GM18868 (cell line): Measurements from ENCODE around the gene PDE4B.
"Not testable (repeated sequence)": the region's sequence is repeated elsewhere in the genome, so short reads cannot be mapped to it uniquely, and the experiment has no call there.

Experiments used
- ATAC-seq: cut with Tn5 transposase; IDR thresholded peaks from one replicate; pipeline ENCODE4 v1.9.1; 2021; ENCODE audit warnings: mild to moderate bottlenecking, moderate library complexity; ENCODE audit not compliant: unreplicated experiment

PDE4B gene

DNA sequence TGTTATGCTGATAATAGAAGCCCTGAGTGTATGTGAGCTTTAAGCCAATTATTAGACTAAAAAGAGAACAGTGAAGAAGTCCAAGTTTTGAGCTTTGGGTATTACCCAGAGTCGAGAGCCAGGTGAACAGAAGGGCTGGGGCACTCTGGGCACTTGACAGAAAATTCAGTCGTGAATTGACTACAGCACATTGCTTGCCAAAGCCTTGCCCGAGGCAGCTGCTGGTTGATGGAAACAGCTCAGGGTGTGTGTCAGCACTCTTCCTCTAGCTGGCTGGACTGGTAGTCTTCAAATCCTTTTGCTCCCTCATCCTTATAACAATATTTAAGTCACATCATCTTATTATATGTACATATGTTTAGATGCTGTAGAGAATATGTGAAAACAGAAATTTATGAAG lies 21.3 kb downstream of the PDE4B start:
- no peak for ATAC-seq

- no peak for ATAC-seq
These were observed 22.1 kb downstream of the PDE4B start for GRCh38 chr1:65814752-65815151.

DNA sequence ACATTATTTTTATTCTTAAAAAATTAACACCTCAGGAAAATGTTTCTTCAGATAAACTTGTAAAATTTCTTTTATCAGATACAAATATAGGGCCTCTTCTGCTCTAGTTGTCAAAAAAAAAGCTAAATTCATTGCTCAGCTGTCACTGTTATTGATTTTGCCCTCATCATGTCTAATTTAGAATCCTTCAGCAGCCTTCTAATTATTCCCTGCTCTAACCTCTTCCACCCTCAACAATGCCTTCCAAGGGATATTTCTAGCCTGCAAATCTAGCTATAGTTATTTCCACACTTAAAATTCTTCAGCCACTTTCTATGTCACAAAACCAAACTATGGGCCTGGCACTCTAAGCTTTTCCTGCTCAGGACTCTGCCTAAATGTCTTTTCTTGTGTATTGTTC lies 25.2 kb downstream of the PDE4B start:
- no peak for ATAC-seq

- ATAC-seq: no peak
These were observed 26.3 kb downstream of the PDE4B start for GRCh38 chr1:65818966-65819365.

- ATAC-seq: no peak
These were observed 28.3 kb downstream of the PDE4B start for GRCh38 chr1:65820983-65821382.

DNA sequence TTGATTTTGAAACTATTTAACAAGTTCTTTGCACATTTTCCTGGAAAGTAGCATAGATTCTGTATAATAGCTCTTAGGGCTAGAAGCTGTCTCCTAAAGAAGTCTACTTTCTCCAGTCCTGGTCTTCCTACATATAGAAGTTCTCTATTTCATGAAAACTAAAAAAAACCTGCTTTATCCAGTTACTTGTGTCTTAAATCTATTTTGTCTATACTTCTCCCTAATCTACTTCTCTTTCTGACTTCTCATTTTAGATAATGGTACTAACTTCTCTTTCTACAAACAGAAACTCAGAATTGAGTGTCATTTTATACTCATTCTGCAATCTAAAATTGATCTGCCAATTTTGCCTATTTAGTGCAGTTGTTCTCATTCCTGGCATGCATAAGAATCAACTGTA lies 28.7 kb downstream of the PDE4B start:
- ATAC-seq: no peak

- no peak for ATAC-seq
These were observed 31.4 kb downstream of the PDE4B start for GRCh38 chr1:65824103-65824502.

GRCh38 chr1:65825741-65826140 lies 33.0 kb downstream of the PDE4B start:
- ATAC-seq: no peak

- no peak for ATAC-seq
These were observed 34.1 kb downstream of the PDE4B start for GRCh38 chr1:65826782-65827181.

- ATAC-seq: no peak
These were observed 34.7 kb downstream of the PDE4B start for GRCh38 chr1:65827346-65827745.

DNA sequence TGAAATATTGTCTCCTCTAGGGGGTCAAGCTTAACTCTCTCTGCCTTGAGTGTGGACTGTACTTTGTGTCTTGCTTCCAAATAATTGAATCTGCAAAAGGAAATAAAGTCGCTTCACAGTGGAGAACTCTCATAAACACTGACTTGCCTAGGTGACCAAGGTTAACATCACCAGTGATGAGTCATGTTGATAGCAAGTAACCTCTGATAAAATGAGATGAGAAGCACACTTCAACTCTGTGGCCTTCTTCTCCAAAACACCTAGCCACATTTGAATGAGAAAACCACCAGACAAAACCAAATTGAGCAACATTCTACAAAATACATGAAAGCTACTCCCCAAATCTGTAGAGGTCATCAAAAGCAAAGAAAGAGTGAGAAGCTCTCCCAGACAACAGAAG lies 37.6 kb downstream of the PDE4B start:
- no peak for ATAC-seq

DNA sequence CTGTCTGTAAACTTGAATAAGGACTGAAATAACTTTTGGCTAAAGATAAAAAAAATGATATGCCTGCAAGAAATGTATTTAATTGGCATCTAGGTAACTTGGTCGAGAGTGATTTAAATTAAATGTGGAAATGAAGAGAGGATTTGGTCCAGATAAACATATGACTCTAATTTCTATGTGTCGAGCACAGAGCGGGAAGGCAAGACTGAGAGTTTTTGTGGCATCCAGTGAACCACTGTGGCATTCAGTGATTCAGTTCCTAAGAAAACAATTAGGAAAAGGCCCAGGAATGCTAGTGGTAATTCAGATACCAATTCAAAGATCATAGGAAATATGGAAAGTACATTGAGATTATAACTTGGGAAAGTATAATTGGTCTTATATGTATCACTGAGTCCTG lies 39.6 kb downstream of the PDE4B start:
- no peak for ATAC-seq

GRCh38 chr1:65836686-65837085 lies 44.0 kb downstream of the PDE4B start:
- no peak for ATAC-seq

DNA sequence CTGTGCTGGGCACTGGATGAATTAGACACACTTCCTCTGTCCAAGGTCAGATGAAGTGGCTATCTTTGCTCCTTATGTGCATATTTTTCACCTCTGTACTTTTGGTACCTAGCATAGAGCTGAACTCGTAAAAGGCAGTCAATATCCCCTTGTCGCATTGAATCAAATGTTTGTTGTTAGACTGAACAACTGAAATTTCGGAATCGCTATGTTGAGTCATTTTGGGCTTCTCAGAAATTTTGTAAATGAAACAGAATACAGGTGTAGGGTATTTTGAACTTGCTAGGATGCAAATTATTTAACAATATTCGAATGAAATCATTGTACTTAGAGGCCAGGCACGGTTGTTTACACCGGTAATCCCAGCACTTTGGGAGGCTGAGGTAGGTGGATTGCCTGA lies 48.0 kb downstream of the PDE4B start:
- no peak for ATAC-seq

DNA sequence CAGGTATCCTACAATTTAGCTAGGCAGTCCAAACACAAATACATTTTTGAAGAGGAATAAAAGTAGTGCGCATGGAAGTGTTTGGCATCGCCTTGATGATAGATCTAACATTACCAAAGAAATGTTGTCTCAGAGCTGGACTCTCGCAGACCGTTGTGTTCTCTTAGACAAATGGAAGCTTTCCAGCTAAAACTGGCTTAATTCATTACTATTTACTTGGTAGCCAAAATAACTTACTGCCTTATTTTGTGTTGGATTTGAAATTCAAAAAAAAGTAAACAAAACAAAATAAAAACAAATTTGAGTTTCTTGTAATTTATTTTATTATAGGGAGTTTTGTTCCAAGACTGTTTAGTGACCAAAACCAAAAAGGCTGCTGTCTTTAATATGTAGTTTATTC lies 51.6 kb downstream of the PDE4B start:
- no peak for ATAC-seq

GRCh38 chr1:65844821-65845534 lies 52.3 kb downstream of the PDE4B start:
- no peak for ATAC-seq

DNA sequence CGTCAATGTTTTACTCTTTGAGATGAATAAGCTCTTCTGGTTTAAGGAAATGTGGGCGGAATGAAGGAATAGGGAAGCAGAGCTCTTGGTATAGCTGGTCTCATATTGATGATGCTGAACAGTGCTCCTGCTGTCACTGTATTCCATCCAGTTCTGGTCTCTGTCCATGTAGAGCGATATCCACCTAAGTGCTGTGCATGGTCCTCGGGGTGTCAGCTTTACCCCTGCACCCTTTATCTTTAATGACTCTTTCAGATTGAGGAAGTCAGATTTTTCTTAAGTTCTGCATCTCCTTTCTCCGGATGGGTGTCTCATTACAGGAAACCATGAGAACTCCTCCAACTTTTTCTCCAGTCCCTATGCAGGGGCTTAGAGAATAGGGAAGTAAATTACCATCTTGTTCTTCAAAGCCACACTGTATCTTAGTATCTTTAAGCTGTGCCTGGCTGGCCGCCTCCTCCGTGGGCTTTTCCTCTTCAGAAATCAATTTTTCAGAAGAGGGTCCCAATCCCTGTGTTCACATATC lies 52.9 kb downstream of the PDE4B start:
- no peak for ATAC-seq

- no peak for ATAC-seq
These were observed 54.2 kb downstream of the PDE4B start for GRCh38 chr1:65846866-65847265.

GRCh38 chr1:65850281-65850680 lies 57.6 kb downstream of the PDE4B start:
- ATAC-seq: no peak

DNA sequence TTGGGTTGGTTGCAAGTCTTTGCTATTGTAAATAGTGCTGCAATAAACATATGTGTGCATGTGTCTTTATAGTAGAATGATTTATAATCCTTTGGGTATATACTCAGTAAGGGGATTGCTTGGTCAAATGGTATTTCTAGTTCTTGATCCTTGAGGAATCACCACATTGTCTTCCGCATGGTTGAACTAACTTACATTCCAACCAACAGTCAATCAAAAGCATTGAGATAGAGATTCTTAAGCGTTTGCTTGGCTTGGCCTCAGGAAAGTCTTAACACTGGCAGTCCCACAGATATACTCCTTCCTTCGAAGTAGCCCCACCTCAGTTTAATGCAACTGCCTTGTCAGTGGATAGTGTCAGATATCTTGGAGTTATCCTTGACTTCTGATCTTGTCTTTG lies 63.9 kb downstream of the PDE4B start:
- ATAC-seq: not testable (repeated sequence)

DNA sequence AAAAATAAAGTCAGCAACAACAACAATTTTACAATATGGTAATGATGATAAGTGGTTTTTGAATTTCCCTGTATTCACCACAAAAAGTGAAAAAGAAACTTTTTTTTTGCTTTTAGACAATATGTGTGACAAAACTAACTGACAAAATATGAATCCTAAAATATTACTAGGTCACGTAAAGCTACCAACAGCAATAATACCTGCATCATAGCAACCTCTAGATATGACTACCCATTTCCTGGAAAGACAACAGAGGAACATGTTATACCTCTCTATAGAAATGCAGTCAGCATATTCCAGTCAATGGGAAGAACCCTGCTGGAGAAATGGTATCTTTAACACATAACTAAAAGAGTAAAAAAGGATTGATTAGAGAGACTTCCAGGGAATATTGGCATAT lies 73.7 kb downstream of the PDE4B start:
- no peak for ATAC-seq

DNA sequence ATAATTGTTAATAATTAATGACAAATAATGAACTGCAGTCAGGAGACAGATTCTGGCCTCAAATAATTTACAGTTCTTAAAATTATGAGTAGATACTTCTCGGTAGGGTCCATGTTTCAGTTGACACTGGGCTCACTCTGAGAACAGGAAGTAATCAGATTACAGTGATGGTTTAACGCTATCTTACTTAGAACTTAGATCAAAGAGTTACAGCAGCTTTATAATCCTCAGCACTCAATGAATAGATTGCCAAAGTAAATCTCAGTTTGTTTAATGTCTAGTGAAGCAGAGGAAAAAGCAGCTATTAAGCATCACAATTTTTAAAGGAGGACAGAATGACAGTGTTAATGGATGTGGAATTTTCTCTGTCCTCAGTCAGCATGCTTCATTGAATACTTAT lies 79.6 kb downstream of the PDE4B start:
- ATAC-seq: no peak

DNA sequence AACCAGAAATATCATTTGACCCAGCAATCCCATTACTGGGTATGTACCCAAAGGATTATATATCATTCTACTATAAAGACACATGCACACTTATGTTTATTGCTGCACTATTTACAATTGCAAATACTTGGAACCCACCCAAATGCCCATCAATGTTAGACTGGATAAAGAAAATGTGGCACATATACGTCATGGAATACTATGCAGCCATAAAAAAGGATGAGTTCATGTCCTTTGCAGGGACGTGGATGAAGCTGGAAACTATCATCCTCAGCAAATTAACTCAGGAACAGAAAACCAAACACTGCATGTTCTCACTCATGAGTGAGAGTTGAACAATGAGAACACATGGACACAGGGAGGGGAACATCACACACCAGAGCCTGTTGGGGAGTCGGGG lies 85.6 kb downstream of the PDE4B start:
- not testable (repeated sequence) for ATAC-seq
